NCI-H510A (cell line): ENCODE results near the gene RRP1B.
"Not testable (repeated sequence)": the region's sequence is repeated elsewhere in the genome, so short reads cannot be mapped to it uniquely, and the experiment has no call there.

Experiments used
- DNase-seq: peaks from one replicate; lab custom pipeline; 2025; lab: John Stamatoyannopoulos, UW

RRP1B gene

GRCh38 chr21:43659136-43660000 is at the start of gene RRP1B, which contains the start of gene HSF2BP:
Gene RRP1B, plus strand, starts transcription at chr21:43659560. Its CDS starts 105 bp downstream, at chr21:43659665.
Gene HSF2BP, minus strand, starts transcription at chr21:43659488. Its CDS starts 1,392 bp downstream, at chr21:43658096.
- peak; percentile 84 for DNase-seq

GRCh38 chr21:43611598-43612369 is 47.6 kb upstream of the RRP1B start:
- DNase-seq, result no peak

- no peak for DNase-seq
Observed at GRCh38 chr21:43613755-43614638, 45.4 kb upstream of the RRP1B start.

GRCh38 chr21:43614839-43615238 is 44.5 kb upstream of the RRP1B start:
- DNase-seq, result no peak

GRCh38 chr21:43616861-43617260 is 42.5 kb upstream of the RRP1B start:
- not testable (repeated sequence) for DNase-seq

- DNase-seq, result no peak
Observed at GRCh38 chr21:43618940-43619339, 40.4 kb upstream of the RRP1B start.

GRCh38 chr21:43619344-43619743 is 40.0 kb upstream of the RRP1B start:
- no peak for DNase-seq

- DNase-seq, result no peak
Observed at GRCh38 chr21:43619856-43620255, 39.5 kb upstream of the RRP1B start.

GRCh38 chr21:43622796-43623195 is 36.6 kb upstream of the RRP1B start:
- DNase-seq, result no peak

GRCh38 chr21:43623588-43623987 is 35.8 kb upstream of the RRP1B start:
- no peak for DNase-seq

GRCh38 chr21:43624339-43624738 is 35.0 kb upstream of the RRP1B start:
- no peak for DNase-seq

- no peak for DNase-seq
Observed at GRCh38 chr21:43626390-43626789, 33.0 kb upstream of the RRP1B start.

GRCh38 chr21:43627527-43627926 is 31.8 kb upstream of the RRP1B start:
- DNase-seq, result no peak

- DNase-seq, result no peak
Observed at GRCh38 chr21:43631411-43632107, 27.8 kb upstream of the RRP1B start.

- no peak for DNase-seq
Observed at GRCh38 chr21:43632373-43632905, 26.9 kb upstream of the RRP1B start.

GRCh38 chr21:43634618-43635017 is 24.7 kb upstream of the RRP1B start:
- no peak for DNase-seq

GRCh38 chr21:43635436-43635835 is 23.9 kb upstream of the RRP1B start:
- DNase-seq, result no peak

- DNase-seq, result no peak
Observed at GRCh38 chr21:43637530-43638158, 21.7 kb upstream of the RRP1B start.

GRCh38 chr21:43639470-43640353 is 19.6 kb upstream of the RRP1B start:
- DNase-seq, result no peak

GRCh38 chr21:43640400-43640799 is 19.0 kb upstream of the RRP1B start:
- no peak for DNase-seq
